Vagina (tissue), 2 donors: ENCODE results near the gene ACVRL1. TPM values are rescaled to one million over a fixed set of nuclear protein-coding genes. Genes with fewer than 3 reads are reported as not detected.

Source experiments
- DNase-seq, 2 donors: peaks; one replicate each; pipeline ENCODE4 v3.0.0-alpha.2; 2017; ENCODE audit errors: extremely low spot score in 2 of 2
- H3K27ac ChIP-seq: fragments of 200-600 bp; sonication (generic); one replicate; pipeline ENCODE4 v1.5.1; 2019
- H3K27me3 ChIP-seq: fragments of 200-600 bp; sonication (generic); one replicate; pipeline ENCODE4 v1.5.1; 2019
- H3K36me3 ChIP-seq, 2 donors: fragments of 200-600 bp; sonication (generic); one replicate each; pipeline ENCODE4 v1.5.1; 2017 to 2019
- H3K4me1 ChIP-seq: fragments of 200-600 bp; sonication (generic); one replicate; pipeline ENCODE4 v1.5.1; 2019
- H3K4me3 ChIP-seq, 2 donors: fragments of 200-600 bp; sonication (generic); 1 replicate in 1 of 2; 2 replicates in 1 of 2; pipeline ENCODE4 v1.5.1; 2016 to 2019
- H3K9me3 ChIP-seq: fragments of 200-600 bp; sonication (generic); one replicate; pipeline ENCODE4 v1.5.1; 2019
- POLR2A ChIP-seq, 2 donors: fragments of 450-650 bp; IDR thresholded peaks; one replicate each; pipeline ENCODE4 v1.6.1; 2017; ENCODE audit warnings: antibody characterized with exemption in 2 of 2, mild to moderate bottlenecking in 2 of 2, moderate library complexity in 2 of 2
- POLR2AphosphoS5 ChIP-seq, 2 donors: sonication (generic); formaldehyde crosslinking; IDR thresholded peaks; one replicate each; pipeline ENCODE4 v1.9.0; 2017; ENCODE audit warnings: antibody characterized with exemption in 2 of 2, mild to moderate bottlenecking in 2 of 2, low read depth in 1 of 2; ENCODE audit not compliant: insufficient read depth in 1 of 2
- intact Hi-C: fragments of 100-400 bp; cut with DNase I; formaldehyde crosslinking; loops from one replicate; pipeline ENCODE4 v1.15.1; 2023
- total RNA-seq: library from RNA; depleted of rRNA; stranded (reverse); fragments of >200 nt; gene quantifications from one replicate; pipeline ENCODE4 v1.2.3, GENCODE V29; 2016
- TF ChIP-seq, protein P1 (sequence below), 3 experiments: fragments of 450-650 bp in 2 of 3; fragments of 200-600 bp in 1 of 3; sonication (generic) in 1 of 3; IDR thresholded peaks; one replicate each; pipeline ENCODE4 v1.5.1; 2017 to 2019; ENCODE audit warnings: antibody characterized with exemption in 3 of 3, mild to moderate bottlenecking in 2 of 3, moderate library complexity in 2 of 3

The ACVRL1 gene
- total RNA-seq, 1 donor from 2014 or later, result 115 TPM

DNA sequence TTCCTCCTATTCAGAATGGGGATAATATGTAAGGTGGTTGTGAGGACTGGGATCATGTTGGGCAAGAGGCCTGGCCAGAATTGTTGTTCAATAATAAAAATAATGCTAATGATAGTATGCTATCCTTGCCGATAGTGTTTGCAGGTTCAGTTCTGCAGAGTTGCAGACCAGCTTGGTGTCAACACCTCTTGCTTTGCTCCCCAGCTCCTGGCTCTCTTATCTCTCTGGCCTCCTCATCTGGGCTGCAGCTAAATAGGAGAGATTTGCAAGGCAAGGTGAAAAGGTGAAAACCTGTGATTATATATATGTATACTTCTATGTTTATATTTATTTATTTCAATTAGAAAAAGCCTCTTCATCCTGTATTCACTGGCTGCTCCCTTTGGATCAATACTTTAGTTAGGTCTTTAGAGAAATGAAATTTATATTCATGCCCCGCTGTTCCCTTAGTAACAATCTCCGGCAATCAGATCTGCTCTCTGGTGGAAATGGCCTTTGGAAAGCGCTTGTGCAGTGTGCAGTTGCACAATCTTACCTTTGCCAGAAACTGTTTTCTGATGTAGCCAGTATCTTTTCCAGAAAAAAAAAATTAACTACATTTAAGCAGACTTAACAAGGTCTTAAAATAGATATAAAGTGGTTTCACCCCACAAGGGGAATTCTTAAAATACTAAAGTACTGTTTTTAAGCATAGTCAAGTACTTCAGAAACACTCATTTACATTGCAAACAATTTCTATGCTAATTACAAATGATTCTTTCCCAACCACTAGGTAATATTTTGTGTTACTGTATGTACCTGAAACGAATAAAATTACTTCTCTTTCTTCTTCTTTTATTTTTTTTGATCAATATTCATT lies 25.1 kb downstream of the ACVRL1 start:
- no peak for TF ChIP-seq POLR2A (IDR thresholded peaks at IDR 0.05)
- TF ChIP-seq POLR2AphosphoS5 (IDR thresholded peaks at IDR 0.05; ENCODE audit: insufficient read depth in 1 of 2, low read depth in 1 of 2), result no peak
- TF ChIP-seq, protein P1, sequence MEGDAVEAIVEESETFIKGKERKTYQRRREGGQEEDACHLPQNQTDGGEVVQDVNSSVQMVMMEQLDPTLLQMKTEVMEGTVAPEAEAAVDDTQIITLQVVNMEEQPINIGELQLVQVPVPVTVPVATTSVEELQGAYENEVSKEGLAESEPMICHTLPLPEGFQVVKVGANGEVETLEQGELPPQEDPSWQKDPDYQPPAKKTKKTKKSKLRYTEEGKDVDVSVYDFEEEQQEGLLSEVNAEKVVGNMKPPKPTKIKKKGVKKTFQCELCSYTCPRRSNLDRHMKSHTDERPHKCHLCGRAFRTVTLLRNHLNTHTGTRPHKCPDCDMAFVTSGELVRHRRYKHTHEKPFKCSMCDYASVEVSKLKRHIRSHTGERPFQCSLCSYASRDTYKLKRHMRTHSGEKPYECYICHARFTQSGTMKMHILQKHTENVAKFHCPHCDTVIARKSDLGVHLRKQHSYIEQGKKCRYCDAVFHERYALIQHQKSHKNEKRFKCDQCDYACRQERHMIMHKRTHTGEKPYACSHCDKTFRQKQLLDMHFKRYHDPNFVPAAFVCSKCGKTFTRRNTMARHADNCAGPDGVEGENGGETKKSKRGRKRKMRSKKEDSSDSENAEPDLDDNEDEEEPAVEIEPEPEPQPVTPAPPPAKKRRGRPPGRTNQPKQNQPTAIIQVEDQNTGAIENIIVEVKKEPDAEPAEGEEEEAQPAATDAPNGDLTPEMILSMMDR (IDR thresholded peaks at IDR 0.05), result no peak
- Histone ChIP-seq H3K4me3 (no peak overlapping the region), H3K9me3 (no peaks in the 10 kb centered on the region), H3K4me1 (no peaks in the 10 kb centered on the region), H3K27me3 (no peaks in the 10 kb centered on the region), H3K27ac (no peak overlapping the region), H3K36me3 (no peaks in the 10 kb centered on the region)
- no peak for DNase-seq
- intact Hi-C loops, result no loop called here

DNA sequence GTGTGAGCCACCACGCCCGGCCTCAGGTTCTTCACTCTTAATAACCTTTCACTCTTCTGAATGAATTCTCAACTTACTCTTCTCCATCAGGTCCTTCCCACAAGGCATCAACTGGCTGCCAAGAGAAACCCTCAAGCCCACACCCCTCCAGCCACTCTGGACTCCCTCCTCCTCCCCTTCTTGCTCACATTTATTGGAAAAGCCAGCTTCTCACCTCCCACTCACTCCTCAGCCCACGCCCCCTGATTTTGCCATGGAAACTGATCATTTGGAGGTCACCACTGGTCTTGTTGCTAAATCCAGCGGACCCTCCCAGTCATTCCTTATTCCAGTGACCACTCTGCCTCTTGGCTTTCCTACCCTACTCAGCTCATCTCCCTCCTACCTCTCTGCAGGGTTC lies 26.8 kb downstream of the ACVRL1 start:
- no peak overlapping the region for H3K27ac ChIP-seq
- no peak for TF ChIP-seq POLR2AphosphoS5 (IDR thresholded peaks at IDR 0.05; ENCODE audit: insufficient read depth in 1 of 2, low read depth in 1 of 2)
- TF ChIP-seq POLR2A (IDR thresholded peaks at IDR 0.05), result no peak
- TF ChIP-seq, protein P1 (IDR thresholded peaks at IDR 0.05), result no peak
- H3K36me3 ChIP-seq, result no peaks in the 10 kb centered on the region
- no peak for DNase-seq
- no peak overlapping the region for H3K4me3 ChIP-seq
- H3K9me3 ChIP-seq, result no peaks in the 10 kb centered on the region
- H3K4me1 ChIP-seq, result no peaks in the 10 kb centered on the region
- intact Hi-C loops, result no loop called here
- no peaks in the 10 kb centered on the region for H3K27me3 ChIP-seq

DNA sequence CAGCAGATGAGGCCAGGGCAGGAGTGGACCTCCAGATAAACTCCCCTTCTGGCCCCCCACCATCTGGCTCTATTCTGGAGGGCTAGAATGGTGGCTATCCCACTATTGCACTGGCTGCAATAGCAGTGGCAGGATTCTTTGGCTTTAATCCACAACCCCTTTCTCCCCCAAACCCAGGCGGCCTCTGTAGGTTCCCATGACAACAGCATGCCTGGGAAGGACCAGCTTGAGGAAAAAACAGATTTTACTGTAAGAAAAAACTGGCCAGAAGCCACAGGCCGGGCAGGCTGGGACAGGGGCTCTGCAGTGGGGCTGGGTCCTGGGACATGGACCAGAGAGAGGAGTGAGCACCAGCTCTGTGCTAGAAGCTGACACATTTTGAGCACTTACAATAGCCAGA lies 30.6 kb downstream of the ACVRL1 start:
- no peak overlapping the region for H3K27ac ChIP-seq
- no peaks in the 10 kb centered on the region for H3K27me3 ChIP-seq
- no peak overlapping the region for H3K4me3 ChIP-seq
- no peaks in the 10 kb centered on the region for H3K36me3 ChIP-seq
- H3K4me1 ChIP-seq, result peaks cover 20% of the 10 kb centered on the region
- TF ChIP-seq POLR2A (IDR thresholded peaks at IDR 0.05) (no peak), POLR2AphosphoS5 (IDR thresholded peaks at IDR 0.05; ENCODE audit: insufficient read depth in 1 of 2, low read depth in 1 of 2) (no peak)
- TF ChIP-seq, protein P1 (IDR thresholded peaks at IDR 0.05), result no peak
- no peak for DNase-seq
- no peaks in the 10 kb centered on the region for H3K9me3 ChIP-seq
- intact Hi-C loops, result no loop called here

DNA sequence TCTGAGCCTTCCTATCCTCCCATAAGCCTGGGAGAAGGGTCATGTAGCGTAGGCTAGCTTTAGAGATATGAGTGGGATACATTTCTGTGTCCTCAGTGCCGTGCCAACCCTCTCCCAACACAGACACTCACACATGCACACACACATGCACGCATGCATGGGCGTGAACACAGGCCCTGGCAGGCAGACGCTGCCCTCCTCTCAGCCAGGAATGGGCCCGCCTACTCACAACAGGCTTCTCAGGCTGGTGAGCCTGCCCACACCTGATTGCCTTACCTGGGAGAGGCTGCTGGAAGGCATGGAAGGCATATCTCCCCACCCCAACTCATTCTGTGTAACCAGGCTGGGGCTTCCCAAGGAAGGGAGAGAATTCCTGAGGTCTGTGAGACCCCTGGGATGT lies 31.4 kb downstream of the ACVRL1 start:
- Histone ChIP-seq H3K4me3 (no peak overlapping the region), H3K27me3 (no peaks in the 10 kb centered on the region), H3K36me3 (no peaks in the 10 kb centered on the region), H3K4me1 (peaks cover 20% of the 10 kb centered on the region), H3K27ac (no peak overlapping the region), H3K9me3 (no peaks in the 10 kb centered on the region)
- intact Hi-C loops, result no loop called here
- TF ChIP-seq, protein P1 (IDR thresholded peaks at IDR 0.05), result no peak
- peak in 1 of 2 donors; percentile 34 for TF ChIP-seq POLR2AphosphoS5 (IDR thresholded peaks at IDR 0.05; ENCODE audit: insufficient read depth in 1 of 2, low read depth in 1 of 2)
- no peak for DNase-seq

DNA sequence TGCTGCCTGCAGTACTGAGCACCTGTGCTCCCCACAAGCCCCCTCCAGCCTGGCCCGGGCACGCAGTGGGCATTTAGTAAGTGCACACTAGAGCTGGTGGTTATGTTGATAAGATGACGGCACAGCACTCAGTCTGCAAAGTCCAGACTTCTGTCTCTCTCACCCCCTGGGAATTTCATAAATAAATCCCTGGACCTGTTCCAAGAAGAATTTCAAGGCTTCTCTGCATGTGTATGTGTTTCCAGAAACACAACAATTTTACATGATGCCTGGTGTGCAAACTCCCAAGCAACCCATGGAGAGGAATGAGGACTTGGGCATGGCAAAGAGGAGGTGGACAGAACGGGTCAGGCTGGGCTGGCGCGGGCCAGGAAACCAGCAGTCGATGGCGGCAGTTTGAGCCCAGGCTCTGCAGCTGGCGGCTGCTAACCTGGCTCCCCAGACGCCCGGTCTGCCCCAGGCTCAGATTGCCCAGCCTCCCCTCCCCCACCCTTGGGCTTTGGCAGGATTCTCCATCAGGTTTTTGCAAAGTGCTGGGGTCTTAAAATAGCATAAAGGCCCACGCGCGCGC lies 33.8 kb downstream of the ACVRL1 start:
- peaks cover 6% of the 10 kb centered on the region for H3K9me3 ChIP-seq
- peaks cover 20% of the 10 kb centered on the region for H3K4me1 ChIP-seq
- no peak overlapping the region for H3K4me3 ChIP-seq
- peak in 1 of 2 donors; percentile 42 for DNase-seq
- TF ChIP-seq, protein P1 (IDR thresholded peaks at IDR 0.05), result no peak
- intact Hi-C loops, result no loop called here
- no peaks in the 10 kb centered on the region for H3K27me3 ChIP-seq
- no peaks in the 10 kb centered on the region for H3K36me3 ChIP-seq
- no peak overlapping the region for H3K27ac ChIP-seq
